HepG2 (cell line): ENCODE results near the gene QSOX1. TPM values are rescaled to one million over a fixed set of nuclear protein-coding genes. Genes with fewer than 3 reads are reported as not detected.

Experiments
- ATAC-seq: fragments of 200-7000 bp; cut with Tn5 transposase; 3 replicates; pipeline ENCODE4 v1.9.1; 2020; ENCODE audit warnings: mild to moderate bottlenecking, moderate library complexity
- BruUV-seq: library from RNA; stranded (reverse); fragments of 400-500 nt; replicated peaks from 2 replicates; lab custom pipeline; 2021; lab: Mats Ljungman, UMichigan
- CTCF ChIA-PET: fragments of 300-600 bp; formaldehyde crosslinking; extraction: SDS; loops from one replicate; lab custom pipeline; 2021; ENCODE audit warnings: low total read pairs, inconsistent platforms, low intra/inter-chr PET ratio; lab: Yijun Ruan, JAX
- POLR2A ChIA-PET: fragments of 350-600 bp; sonication (Branson Sonifier 250); formaldehyde crosslinking; loops from one replicate; lab custom pipeline; 2020; ENCODE audit warnings: antibody characterized with exemption, inconsistent platforms; lab: Yijun Ruan, JAX
- DNase-seq: peaks from one replicate; pipeline ENCODE4 v3.0.0-alpha.2; 2015; ENCODE audit warnings: low spot score
- FAIRE-seq: peaks from 3 replicates; lab custom pipeline; 2011; peaks lifted over from hg19 to GRCh38; lab: Jason Lieb, UNC
- H2AFZ ChIP-seq: one replicate; pipeline ENCODE4 v1.6.1; 2011; ENCODE audit warnings: low read length, inconsistent platforms
- H3K27ac ChIP-seq: fragments of 300-600 bp; 3 replicates; pipeline ENCODE4 v1.8.0; 2011; ENCODE audit warnings: mixed run types, mild to moderate bottlenecking, mixed read lengths, low read length, inconsistent platforms; ENCODE audit not compliant: insufficient read depth; ENCODE audit errors: extremely low read length
- H3K27me3 ChIP-seq, 2 experiments: fragments of 200-600 bp in 1 of 2; 2 replicates in 1 of 2; 3 replicates in 1 of 2; pipeline versions ENCODE4 v1.6.0 to v1.8.0; 2011; ENCODE audit warnings: low read length in 2 of 2, mild to moderate bottlenecking in 2 of 2, moderate library complexity in 2 of 2, inconsistent platforms in 1 of 2; ENCODE audit not compliant: insufficient read depth in 2 of 2, control insufficient read depth in 1 of 2
- H3K36me3 ChIP-seq, 2 experiments: fragments of 200-600 bp in 1 of 2; replicated peaks in 1 of 2; 2 replicates in 1 of 2; 3 replicates in 1 of 2; pipeline versions ENCODE4 v1.5.1 to v1.8.0; 2011; ENCODE audit warnings: low read length in 2 of 2, inconsistent platforms in 1 of 2; ENCODE audit not compliant: insufficient read depth in 2 of 2, control insufficient read depth in 1 of 2
- H3K4me1 ChIP-seq: 2 replicates; pipeline ENCODE4 v1.5.1; 2012; ENCODE audit warnings: low read length, inconsistent platforms; ENCODE audit not compliant: insufficient read depth
- H3K4me2 ChIP-seq: 2 replicates; pipeline ENCODE4 v1.6.0; 2011; ENCODE audit warnings: low read depth, low read length, inconsistent platforms
- H3K4me3 ChIP-seq, 3 experiments: fragments of 200-600 bp in 1 of 3; sonication (generic), shearing (Covaris generic) in 1 of 3; replicated peaks in 1 of 3; 2 replicates each; pipeline ENCODE4 v1.5.1; 2011 to 2016; ENCODE audit warnings: low read length in 3 of 3, inconsistent platforms in 2 of 3, low read depth in 2 of 3, mild to moderate bottlenecking in 2 of 3, control low read depth in 1 of 3, mixed read lengths in 1 of 3; ENCODE audit not compliant: insufficient read depth in 1 of 3
- H3K79me2 ChIP-seq: one replicate; pipeline ENCODE4 v1.6.1; 2011; ENCODE audit warnings: low read length, inconsistent platforms; ENCODE audit not compliant: insufficient read depth
- H3K9ac ChIP-seq: 2 replicates; pipeline ENCODE4 v1.6.0; 2011; ENCODE audit warnings: mild to moderate bottlenecking, low read depth, low read length, inconsistent platforms; ENCODE audit not compliant: insufficient read depth
- H3K9me3 ChIP-seq: 2 replicates; pipeline ENCODE4 v1.5.1; 2012; ENCODE audit warnings: mild to moderate bottlenecking, low read length
- H4K20me1 ChIP-seq: 2 replicates; pipeline ENCODE4 v1.6.0; 2011; ENCODE audit warnings: inconsistent platforms, mild to moderate bottlenecking, low read length, moderate library complexity; ENCODE audit not compliant: insufficient read depth
- ELF3 ChIP-seq: IDR thresholded peaks from 2 replicates; pipeline ENCODE4 v1.6.1; 2016; ENCODE audit warnings: missing genetic modification reagents, missing compliant biosample characterization
- RERE ChIP-seq: IDR thresholded peaks from 2 replicates; pipeline ENCODE4 v1.6.1; 2016; ENCODE audit warnings: low read depth, missing genetic modification reagents, missing compliant biosample characterization
- ZNF225 ChIP-seq: sonication (generic); formaldehyde crosslinking; IDR thresholded peaks from 2 replicates; pipeline ENCODE4 v1.4.0; 2020; ENCODE audit warnings: mild to moderate bottlenecking, missing genetic modification reagents
- WGBS: methylation state at CpG from one replicate; pipeline ENCODE4 v1.1.6; 2017; ENCODE audit warnings: low lambda C conversion rate; 5-methylcytosine and 5-hydroxymethylcytosine counted together
- in situ Hi-C: cut with HindIII; loops from 2 replicates; pipeline ENCODE4 v1.10.0; 2017; ENCODE audit warnings: low pct_unique_long_range_greater_than_20kb; ENCODE audit not compliant: extremely low pct_ligation_motif_present
- intact Hi-C: fragments of 100-400 bp; cut with micrococcal nuclease; formaldehyde crosslinking; loops from one replicate; pipeline ENCODE4 v1.10.0; 2022; ENCODE audit not compliant: unreplicated experiment
- polyA plus RNA-seq, 8 experiments: library from polyadenylated mRNA; depleted of rRNA in 3 of 8; stranded (reverse) in 7 of 8; unstranded in 1 of 8; fragments of >200 nt; fragmentation: Illumina TruSeq in 4 of 8; extraction: Trizol in 4 of 8; gene quantifications; 2 replicates each; pipeline versions ENCODE4 v1.2.1 to v1.2.3, GENCODE V29; 2011 to 2016; ENCODE audit warnings: low read depth in 4 of 8, missing spikeins in 1 of 8, mixed read lengths in 1 of 8; ENCODE audit not compliant: insufficient read depth in 1 of 8
- total RNA-seq, 5 experiments: library from RNA; depleted of rRNA; stranded (reverse); fragments of >200 nt; fragmentation: Illumina TruSeq; extraction: Trizol; gene quantifications; 2 replicates each; pipeline ENCODE4 v1.2.3, GENCODE V29; 2016; ENCODE audit warnings: low read depth in 1 of 5
- TF ChIP-seq, protein P1 (sequence below): sonication (generic); formaldehyde crosslinking; IDR thresholded peaks from 2 replicates; pipeline ENCODE4 v1.4.0; 2020; ENCODE audit warnings: mild to moderate bottlenecking, missing genetic modification reagents
- TF ChIP-seq, protein P2 (sequence below): IDR thresholded peaks from 2 replicates; pipeline ENCODE4 v1.6.1; 2018; ENCODE audit warnings: missing genetic modification reagents

QSOX1 gene
- total and polyA plus RNA-seq, 2 of the 13 experiments (the other 11 are each of a cell fraction or from before 2014, with no cell fraction given), result 6.8 to 40.2 TPM

GRCh38 chr1:180236698-180237509, 82.2 kb downstream of the QSOX1 start (continued):
- TF ChIP-seq, protein P1, sequence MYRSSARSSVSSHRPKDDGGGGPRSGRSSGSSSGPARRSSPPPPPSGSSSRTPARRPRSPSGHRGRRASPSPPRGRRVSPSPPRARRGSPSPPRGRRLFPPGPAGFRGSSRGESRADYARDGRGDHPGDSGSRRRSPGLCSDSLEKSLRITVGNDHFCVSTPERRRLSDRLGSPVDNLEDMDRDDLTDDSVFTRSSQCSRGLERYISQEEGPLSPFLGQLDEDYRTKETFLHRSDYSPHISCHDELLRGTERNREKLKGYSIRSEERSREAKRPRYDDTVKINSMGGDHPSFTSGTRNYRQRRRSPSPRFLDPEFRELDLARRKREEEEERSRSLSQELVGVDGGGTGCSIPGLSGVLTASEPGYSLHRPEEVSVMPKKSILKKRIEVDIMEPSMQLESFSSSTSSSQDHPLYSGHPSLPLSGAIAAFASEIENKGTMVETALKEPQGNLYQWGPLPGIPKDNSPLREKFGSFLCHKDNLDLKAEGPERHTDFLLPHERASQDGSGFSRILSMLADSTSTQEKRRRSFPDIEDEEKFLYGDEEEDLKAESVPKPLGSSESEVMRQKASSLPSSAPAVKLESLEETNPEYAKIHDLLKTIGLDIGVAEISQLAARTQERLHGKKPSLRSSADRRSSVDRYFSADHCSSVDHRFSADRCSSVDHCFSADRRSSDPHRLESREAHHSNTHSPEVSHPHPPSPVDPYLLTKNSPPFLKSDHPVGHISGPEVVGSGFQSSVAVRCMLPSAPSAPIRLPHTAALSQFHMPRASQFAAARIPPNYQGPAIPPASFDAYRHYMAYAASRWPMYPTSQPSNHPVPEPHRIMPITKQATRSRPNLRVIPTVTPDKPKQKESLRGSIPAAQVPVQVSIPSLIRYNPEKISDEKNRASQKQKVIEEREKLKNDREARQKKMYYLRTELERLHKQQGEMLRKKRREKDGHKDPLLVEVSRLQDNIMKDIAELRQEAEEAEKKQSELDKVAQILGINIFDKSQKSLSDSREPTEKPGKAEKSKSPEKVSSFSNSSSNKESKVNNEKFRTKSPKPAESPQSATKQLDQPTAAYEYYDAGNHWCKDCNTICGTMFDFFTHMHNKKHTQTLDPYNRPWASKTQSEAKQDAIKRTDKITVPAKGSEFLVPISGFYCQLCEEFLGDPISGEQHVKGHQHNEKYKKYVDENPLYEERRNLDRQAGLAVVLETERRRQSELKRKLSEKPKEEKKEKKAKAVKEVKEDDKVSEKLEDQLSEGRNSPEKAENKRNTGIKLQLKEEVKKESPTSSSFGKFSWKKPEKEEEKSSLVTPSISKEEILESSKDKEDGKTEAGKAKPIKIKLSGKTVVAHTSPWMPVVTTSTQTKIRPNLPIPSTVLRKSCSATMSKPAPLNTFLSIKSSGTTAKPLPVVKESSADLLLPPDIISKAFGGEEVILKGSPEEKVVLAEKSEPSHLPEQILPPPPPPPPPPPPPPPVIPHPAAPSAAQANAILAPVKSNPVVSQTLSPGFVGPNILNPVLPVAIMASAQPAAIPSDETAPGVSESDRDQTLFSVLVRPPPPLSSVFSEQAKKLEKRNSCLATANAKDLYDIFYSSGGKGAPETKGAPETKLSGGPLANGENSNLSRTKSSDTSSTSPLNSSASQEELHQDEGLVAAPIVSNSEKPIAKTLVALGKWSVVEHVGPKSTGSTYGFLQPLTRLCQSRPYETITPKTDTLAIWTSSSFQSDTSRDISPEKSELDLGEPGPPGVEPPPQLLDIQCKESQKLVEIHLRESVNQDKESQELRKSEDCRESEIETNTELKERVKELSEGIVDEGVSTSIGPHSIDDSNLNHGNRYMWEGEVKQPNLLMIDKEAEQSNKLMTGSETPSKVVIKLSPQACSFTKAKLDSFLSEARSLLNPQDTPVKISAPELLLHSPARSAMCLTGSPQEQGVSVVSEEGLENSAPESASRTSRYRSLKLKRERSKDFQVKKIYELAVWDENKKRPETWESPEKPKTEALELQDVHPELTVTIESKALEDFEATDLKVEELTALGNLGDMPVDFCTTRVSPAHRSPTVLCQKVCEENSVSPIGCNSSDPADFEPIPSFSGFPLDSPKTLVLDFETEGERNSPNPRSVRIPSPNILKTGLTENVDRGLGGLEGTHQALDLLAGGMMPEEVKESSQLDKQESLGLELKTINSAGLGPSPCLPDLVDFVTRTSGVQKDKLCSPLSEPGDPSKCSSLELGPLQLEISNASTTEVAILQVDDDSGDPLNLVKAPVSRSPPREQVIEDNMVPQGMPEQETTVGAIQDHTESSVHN (CRISPR knock-in tag), result no peak
- TF ChIP-seq, all 625 proteins: peak for 0

DNA sequence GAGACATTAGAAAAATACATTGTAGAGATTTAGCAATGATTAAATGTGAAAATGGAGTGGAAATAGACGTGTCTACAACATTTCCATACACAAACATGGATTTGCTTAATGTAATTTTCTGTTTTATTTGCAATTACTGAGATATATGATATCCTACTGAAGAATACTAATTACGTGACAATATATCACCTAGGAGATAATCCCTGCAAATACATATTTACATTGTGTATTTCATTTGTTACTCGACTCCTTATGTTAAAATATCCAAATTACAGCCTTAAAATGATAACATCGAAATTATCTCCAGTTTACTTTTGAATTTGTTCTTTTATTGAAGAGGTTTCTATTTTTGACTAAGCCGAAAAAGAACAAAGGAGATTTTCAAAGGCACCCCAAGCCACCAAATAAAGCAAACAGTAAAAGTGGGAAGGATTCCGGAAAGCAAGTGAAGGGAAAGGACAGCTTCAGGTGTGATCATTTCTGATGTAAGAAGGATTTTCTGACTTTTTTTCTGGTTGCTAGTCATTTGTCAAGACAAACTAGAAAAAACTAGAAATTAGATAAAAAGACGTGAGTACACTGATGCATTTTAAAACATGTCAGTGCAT, 83.3 kb downstream of the QSOX1 start:
- no peaks in the 10 kb centered on the region for H3K9me3 ChIP-seq
- H4K20me1 ChIP-seq, result 0 out of 2 replicates have a peak, but pooled peaks cover 6% of the 10 kb centered on the region
- DNase-seq (no peak), ATAC-seq (no peak), FAIRE-seq (no peak)
- 9% methylated on average over 7 of the region's 7 CpGs for WGBS
- H3K36me3 ChIP-seq, result no peaks in the 10 kb centered on the region
- H3K27ac ChIP-seq, result no peak overlapping the region
- H2AFZ ChIP-seq, result no peak overlapping the region
- intact Hi-C loops (no loop called here), in situ Hi-C loops (no loop called here)
- H3K9ac ChIP-seq, result no peak overlapping the region
- ChIA-PET POLR2A (no interaction called here), CTCF (no interaction called here)
- H3K4me3 ChIP-seq, result no peak overlapping the region
- peaks cover 10% of the 10 kb centered on the region; the same call in 1 of the 2 replicates for H3K4me1 ChIP-seq
- BruUV-seq, result no TSS peak
- no peaks in the 10 kb centered on the region for H3K79me2 ChIP-seq
- H3K4me2 ChIP-seq, result no peak overlapping the region
- peaks cover 9 to 86% of the 10 kb centered on the region in 2 experiments for H3K27me3 ChIP-seq
- no peak for TF ChIP-seq ELF3 (CRISPR knock-in tag)
- TF ChIP-seq RERE (CRISPR knock-in tag), result no peak
- TF ChIP-seq ZNF225 (CRISPR knock-in tag), result no peak
- TF ChIP-seq, protein P2, sequence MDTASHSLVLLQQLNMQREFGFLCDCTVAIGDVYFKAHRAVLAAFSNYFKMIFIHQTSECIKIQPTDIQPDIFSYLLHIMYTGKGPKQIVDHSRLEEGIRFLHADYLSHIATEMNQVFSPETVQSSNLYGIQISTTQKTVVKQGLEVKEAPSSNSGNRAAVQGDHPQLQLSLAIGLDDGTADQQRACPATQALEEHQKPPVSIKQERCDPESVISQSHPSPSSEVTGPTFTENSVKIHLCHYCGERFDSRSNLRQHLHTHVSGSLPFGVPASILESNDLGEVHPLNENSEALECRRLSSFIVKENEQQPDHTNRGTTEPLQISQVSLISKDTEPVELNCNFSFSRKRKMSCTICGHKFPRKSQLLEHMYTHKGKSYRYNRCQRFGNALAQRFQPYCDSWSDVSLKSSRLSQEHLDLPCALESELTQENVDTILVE, result no peak
